H54 (cell line): Measurements from ENCODE around the gene EID2B.

Experiments used
- DNase-seq: peaks from one replicate; pipeline ENCODE4 v3.0.0; 2011; ENCODE audit warnings: low spot score, mixed read lengths; ENCODE audit not compliant: insufficient read length
- FAIRE-seq: peaks from 3 replicates; lab custom pipeline; 2011; peaks lifted over from hg19 to GRCh38; lab: Jason Lieb, UNC
- POLR2A ChIP-seq: IDR thresholded peaks from 2 replicates; pipeline ENCODE4 v1.6.1; 2011; ENCODE audit warnings: low read depth, mild to moderate bottlenecking, low read length

EID2B gene

DNA sequence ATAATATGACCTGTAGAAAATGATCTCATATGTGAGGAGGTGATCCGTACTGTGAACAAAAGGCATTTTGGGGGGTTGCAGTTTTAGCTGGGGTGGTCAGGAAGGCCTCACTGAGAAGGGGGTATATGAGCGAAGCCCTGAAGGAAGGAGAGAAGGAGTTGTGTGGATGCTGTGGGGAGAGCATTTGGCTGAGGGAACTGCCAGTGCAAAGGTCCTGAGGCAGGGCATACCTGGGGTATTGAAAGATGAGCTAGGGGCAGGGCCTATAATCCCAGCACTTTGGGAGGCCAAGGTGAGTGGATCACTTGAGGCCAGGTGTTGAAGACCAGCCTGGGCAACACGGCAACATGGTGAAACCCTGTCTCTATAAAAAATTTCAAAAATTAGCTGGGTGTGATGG lies 15.2 kb downstream of the EID2B start:
- FAIRE-seq = no peak
- TF ChIP-seq POLR2A = no peak
- DNase-seq = no peak

DNA sequence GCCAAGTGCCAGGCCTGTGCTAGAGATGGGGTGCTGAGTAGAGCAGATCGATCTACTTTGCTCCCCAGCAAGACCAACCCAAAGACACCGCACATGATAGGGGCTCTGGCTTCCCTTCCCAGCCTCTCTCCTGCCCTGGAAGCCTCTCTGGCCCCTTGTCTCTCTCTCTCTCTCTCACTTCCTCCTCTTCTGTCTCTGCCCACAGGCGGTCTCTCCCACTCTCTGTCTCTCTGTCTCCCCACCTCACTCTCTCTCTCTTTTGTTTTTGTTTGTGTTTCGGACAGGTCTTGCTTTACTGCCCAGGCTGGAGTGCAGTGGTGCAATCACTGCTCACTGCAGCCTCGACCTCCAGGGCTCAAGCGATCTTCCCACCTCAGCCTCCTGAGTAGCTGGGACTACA lies 16.4 kb downstream of the EID2B start:
- FAIRE-seq (no peak), DNase-seq (no peak)
- TF ChIP-seq POLR2A = no peak

DNA sequence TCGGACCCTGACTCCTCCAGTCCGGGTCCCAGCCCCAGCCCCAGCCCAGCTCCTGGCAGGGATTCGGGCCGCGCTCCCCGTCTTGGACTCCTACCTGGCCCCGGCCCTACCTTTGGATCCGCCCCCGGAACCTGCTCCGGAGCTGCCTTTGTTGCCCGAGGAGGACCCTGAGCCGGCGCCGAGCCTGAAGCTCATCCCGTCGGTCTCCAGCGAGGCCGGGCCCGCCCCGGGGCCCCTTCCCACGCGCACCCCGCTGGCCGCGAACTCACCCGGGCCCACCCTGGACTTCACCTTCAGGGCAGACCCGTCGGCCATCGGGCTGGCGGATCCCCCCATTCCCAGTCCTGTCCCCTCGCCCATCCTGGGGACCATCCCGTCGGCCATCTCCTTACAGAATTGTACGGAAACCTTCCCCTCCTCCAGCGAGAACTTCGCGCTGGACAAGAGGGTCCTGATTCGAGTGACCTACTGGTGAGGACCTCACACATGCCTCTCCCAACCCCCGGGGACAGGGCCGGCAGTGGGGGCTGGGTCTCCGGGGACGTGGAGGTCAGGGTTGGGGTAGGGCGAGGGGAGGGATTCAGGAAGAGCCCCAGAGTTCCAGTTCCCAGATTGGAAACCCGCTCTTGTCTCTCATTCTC lies 17.0 kb downstream of the EID2B start:
- no peak for DNase-seq
- FAIRE-seq = no peak
- TF ChIP-seq POLR2A = no peak

DNA sequence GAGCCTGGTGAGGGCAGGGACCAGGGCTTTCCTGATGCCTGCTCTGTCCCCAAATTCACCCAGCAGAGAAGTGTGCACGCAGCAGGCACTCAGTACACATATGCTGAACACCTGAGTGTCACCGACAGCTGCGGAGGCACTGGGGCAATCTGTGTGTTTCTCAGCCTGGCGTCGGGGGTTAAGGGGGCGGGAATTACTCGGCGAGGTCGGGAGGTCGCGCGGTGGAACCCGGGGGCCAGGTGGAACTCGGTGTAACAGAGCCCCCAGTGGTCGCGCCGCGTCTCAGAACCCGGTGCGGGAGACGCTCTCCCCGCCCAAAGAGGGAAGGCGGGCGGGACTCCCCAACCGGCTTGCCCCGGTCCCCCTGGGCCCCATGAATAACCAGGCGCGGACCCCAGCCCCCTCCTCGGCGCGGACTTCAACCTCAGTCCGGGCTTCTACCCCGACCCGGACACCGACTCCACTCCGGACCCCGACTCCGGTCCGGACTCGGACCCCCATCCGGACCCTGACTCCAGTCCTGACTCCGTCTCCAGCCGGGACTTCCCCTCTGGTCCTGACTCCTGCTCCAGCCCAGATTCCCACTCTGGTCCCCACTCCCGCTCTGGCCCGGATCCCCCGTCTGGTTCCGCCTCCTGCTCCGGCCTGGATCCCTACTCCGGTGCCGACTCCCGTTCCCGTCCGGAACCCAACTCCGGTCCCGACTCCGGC lies 17.7 kb downstream of the EID2B start, which contains the start of gene SELENOV:
Gene SELENOV, plus strand, starts transcription at position 300 of the 711 bp plus-strand sequence. Its CDS starts 74 bp downstream, at position 374.
- TF ChIP-seq POLR2A = no peak
- FAIRE-seq = no peak
- no peak for DNase-seq

DNA sequence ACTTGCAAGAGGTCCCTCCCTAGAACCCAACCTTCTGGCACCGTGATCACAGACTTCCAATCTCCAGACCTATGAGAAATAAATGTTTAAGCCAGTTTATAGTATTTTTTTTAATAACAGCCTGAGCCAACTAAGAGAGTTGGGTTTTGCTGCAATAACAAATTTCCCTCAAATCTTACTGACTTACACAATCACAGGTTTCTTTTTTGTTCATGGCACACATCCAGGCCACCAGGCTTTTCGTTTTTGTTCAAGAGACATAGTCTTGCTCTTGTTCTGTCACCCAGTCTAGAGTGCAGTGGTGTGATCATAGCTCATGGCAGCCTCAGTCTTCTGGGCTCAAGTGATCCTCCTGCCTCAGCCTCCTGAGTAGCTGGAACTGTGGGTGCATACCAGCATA lies 19.7 kb downstream of the EID2B start:
- FAIRE-seq (no peak), DNase-seq (no peak)
- no peak for TF ChIP-seq POLR2A

DNA sequence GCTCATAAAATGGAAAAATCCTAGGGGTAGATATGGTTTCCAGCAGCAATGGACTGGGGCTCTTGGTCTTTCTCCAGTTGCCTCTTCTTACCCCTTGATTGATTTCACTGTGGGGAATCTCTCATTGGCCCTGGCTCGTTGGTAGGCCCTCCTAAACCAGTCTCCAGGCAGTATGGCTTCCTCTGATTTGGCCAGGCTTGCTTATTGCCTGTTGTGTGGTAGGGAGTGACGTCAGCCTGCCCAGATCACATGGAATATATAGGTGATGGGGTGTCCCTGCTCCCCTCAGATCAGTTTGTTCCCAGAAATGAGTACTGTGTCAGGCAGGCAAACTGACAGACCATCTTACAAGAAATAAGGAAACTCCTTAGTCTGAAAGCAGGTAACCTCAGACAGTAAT lies 23.4 kb downstream of the EID2B start:
- no peak for FAIRE-seq

DNA sequence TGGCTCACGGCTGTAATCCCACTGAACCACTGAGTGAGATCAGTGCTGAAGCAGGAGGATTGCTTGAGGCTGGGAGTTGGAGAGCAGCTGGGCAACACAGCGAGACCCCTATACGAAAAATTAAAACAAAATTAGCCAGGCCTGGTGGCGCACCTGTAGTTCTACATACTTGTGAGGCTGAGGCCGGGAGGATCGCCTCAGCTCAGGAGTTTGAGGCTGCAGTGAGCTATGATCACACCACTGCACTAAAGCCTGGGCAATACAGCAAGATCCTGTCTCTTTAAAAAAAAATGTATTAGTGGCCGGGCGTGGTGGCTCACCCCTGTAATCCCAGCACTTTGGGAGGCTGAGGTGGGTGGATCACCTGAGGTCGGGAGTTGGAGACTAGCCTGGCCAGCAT lies 24.0 kb downstream of the EID2B start:
- no peak for DNase-seq
- FAIRE-seq = no peak
- no peak for TF ChIP-seq POLR2A

More for the DNA sequence above, 23.4 kb downstream of the EID2B start:
- TF ChIP-seq POLR2A = no peak
- DNase-seq = peak; percentile 68

DNA sequence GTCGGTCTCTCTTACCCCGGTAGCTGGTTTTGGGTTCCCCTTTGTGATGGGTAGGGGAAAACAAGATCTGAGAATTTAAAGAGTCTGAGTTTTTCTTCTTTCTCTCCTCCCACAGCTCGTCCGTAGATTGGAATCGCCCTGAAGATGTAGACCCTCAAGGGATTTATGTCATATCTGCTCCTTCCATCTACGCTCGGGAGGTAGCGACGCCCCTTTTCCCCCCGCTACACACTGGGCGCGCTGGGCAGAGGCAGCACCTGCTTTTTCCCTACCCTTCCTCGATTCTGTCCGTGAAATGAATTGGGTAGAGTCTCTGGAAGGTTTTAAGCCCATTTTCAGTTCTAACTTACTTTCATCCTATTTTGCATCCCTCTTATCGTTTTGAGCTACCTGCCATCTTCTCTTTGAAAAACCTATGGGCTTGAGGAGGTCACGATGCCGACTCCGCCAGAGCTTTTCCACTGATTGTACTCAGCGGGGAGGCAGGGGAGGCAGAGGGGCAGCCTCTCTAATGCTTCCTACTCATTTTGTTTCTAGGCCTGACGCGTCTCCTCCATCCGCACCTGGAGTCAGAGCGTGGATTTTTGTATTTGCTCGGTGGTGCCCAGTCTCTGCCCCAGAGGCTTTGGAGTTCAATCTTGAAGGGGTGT lies 24.8 kb downstream of the EID2B start:
- TF ChIP-seq POLR2A = no peak
- DNase-seq (no peak), FAIRE-seq (no peak)

DNA sequence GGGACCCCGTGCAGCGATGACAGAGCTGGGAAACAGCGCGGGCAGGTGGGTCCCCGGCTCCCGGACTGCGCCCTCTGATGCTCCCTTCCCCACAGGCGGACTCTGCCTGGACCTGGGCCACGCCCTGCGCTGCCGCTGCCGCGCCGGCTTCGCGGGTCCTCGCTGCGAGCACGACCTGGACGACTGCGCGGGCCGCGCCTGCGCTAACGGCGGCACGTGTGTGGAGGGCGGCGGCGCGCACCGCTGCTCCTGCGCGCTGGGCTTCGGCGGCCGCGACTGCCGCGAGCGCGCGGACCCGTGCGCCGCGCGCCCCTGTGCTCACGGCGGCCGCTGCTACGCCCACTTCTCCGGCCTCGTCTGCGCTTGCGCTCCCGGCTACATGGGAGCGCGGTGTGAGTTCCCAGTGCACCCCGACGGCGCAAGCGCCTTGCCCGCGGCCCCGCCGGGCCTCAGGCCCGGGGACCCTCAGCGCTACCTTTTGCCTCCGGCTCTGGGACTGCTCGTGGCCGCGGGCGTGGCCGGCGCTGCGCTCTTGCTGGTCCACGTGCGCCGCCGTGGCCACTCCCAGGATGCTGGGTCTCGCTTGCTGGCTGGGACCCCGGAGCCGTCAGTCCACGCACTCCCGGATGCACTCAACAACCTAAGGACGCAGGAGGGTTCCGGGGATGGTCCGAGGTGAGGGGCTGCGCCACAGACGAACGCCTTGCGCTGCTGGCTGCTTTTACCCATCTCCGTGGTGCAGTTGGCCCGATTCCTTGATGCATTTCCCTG lies 25.5 kb downstream of the EID2B start:
- no peak for TF ChIP-seq POLR2A
- DNase-seq (no peak), FAIRE-seq (no peak)

DNA sequence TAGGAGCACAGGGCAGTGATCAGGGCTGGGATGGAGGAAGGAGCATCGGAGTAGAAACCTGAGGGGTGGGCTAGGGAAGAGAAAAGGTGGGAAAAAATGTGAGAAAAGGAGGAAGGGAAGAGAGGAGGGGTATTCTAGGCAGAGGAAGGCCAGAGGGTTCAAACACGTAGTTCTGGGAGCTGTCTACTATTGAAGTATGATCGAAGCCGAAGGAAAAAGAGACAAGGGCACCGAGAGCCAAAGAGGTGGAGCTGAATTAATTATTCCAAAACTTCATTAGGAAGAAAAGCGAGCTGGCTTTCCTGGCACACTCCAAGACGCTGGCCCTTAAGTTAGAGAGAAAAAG lies 26.1 kb downstream of the EID2B start:
- DNase-seq (no peak), FAIRE-seq (no peak)
- no peak for TF ChIP-seq POLR2A

DNA sequence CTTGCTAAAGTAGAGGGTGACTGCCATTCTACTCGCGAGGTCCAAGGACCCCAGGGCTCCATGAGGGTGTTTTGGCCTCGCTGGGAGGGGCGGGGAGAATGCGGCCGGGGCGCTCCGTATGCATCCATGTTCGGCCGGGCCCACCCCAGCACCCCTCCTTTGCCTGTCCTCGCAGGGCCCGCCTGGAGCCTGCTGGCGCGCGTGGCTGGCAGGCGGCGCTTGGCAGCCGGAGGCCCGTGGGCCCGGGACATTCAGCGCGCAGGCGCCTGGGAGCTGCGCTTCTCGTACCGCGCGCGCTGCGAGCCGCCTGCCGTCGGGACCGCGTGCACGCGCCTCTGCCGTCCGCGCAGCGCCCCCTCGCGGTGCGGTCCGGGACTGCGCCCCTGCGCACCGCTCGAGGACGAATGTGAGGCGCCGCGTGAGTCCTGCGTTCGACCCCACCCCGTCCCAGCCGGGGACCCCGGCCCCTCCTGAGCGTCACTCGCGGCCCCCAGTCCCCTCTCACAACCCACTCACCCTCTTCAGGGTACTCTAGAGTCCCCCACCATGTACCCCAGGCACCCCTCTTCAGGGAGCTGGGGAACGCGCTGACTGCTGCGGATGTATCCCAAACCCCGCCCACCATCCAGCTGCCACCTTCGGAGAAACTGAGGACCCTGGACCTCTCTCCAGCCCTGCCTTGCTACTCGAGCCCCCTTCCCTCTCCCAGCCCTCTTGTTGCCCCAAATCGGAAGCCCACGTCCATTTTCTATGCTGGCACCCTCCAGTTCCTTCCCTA lies 29.8 kb downstream of the EID2B start:
- TF ChIP-seq POLR2A = no peak
- DNase-seq (peak; percentile 97), FAIRE-seq (no peak)

DNA sequence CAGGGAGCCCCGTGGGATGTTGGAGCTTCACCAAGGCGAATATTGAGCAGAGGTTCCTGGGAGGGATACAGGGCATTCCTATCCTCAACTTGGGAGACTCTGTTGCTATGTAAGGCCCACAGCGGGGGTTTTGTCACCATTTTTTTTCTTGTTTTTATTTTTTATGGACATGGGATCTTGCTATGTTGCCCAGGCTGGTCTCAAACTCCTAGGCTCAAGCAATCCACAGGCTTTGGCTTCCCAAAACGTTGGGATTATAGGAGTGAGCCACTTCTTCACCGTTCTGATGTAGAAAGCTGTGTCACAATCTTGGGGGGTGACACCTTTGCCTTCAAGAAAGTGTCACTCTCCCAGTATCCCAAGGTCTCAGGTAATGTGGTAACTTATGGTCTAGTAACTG lies 31.3 kb downstream of the EID2B start:
- no peak for DNase-seq
- TF ChIP-seq POLR2A = no peak
- FAIRE-seq = no peak

DNA sequence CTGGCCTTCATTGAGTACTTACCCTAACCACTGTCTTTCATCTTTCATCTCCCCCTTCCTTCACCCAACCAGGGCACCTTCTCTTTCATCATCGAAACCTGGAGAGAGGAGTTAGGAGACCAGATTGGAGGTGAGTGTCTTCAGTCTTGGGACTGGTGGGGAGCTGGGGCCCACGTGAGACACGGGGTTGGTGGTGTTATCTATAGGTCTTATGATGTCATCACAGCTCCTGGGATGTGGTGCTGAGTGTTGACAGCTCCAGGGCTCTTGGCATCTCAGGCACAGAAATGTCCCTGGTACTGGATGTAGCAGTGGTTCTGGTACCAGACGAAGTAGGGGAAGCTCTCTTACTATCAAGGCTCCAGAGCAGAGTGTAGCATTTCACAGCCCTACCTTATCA lies 32.1 kb downstream of the EID2B start:
- no peak for TF ChIP-seq POLR2A
- FAIRE-seq = no peak
- DNase-seq = no peak
